ENCODE results near the gene EMILIN3. TPM values are rescaled to one million over a fixed set of nuclear protein-coding genes. Genes with fewer than 3 reads are reported as not detected.

The EMILIN3 gene
- total RNA-seq, 1 donor from 2014 or later: 2.1 TPM

DNA sequence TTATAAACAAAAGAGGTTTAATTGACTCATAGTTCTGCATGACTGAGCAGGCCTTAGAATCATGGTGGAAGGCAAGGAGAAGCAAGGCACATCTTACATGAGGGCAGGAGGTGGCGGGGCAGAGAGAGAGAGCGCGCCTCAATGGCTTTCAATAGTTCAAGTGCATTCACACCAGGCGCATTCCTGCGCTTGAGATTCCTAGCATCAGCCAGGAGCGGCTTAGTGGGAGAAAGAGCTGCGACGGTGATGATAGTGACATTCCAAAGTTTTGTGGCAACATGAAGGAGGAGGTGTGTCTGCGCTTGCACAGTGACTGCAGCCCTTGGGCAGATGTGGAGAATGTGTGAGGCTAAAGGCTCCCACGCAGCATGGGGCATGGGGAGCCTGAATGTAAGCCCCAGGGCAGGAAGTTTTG is 25.0 kb upstream of the EMILIN3 start:
- H3K4me1 Mint-ChIP-seq (ENCODE audit: unreplicated experiment): peaks cover 32% of the 10 kb centered on the region
- no peaks in the 10 kb centered on the region for H3K36me3 Mint-ChIP-seq (ENCODE audit: unreplicated experiment)
- H3K9me3 Mint-ChIP-seq (ENCODE audit: unreplicated experiment): no peaks in the 10 kb centered on the region
- H3K27ac Mint-ChIP-seq (ENCODE audit: unreplicated experiment): no peak overlapping the region
- H3K27me3 Mint-ChIP-seq (ENCODE audit: unreplicated experiment): no peaks in the 10 kb centered on the region
- H3K4me3 Mint-ChIP-seq (ENCODE audit: unreplicated experiment): no peak overlapping the region
- DNase-seq (ENCODE audit: extremely low spot score, unreplicated experiment): no peak
- TF ChIP-seq, protein P1, sequence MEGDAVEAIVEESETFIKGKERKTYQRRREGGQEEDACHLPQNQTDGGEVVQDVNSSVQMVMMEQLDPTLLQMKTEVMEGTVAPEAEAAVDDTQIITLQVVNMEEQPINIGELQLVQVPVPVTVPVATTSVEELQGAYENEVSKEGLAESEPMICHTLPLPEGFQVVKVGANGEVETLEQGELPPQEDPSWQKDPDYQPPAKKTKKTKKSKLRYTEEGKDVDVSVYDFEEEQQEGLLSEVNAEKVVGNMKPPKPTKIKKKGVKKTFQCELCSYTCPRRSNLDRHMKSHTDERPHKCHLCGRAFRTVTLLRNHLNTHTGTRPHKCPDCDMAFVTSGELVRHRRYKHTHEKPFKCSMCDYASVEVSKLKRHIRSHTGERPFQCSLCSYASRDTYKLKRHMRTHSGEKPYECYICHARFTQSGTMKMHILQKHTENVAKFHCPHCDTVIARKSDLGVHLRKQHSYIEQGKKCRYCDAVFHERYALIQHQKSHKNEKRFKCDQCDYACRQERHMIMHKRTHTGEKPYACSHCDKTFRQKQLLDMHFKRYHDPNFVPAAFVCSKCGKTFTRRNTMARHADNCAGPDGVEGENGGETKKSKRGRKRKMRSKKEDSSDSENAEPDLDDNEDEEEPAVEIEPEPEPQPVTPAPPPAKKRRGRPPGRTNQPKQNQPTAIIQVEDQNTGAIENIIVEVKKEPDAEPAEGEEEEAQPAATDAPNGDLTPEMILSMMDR (IDR thresholded peaks at IDR 0.05): no peak

DNA sequence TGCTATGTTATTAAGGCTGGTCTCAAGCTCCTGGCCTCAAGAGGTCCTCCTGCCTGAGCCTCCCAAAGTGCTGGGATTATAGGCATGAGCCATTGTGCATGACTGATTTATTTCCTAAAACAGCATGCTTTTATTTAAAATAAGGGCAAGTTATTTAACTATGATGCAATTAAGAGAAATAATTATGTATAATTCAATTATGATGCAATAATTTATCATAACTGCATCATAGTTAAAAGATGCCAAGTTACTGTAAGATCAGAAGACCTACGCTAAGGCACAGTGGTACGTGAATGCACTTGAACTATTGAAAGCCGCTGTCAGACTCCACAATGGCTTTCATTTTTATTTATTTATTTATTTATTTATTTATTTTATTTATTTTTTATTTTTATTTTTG is 24.3 kb upstream of the EMILIN3 start:
- Mint-ChIP-seq H3K27ac (ENCODE audit: unreplicated experiment) (no peak overlapping the region), H3K9me3 (ENCODE audit: unreplicated experiment) (no peaks in the 10 kb centered on the region), H3K27me3 (ENCODE audit: unreplicated experiment) (no peaks in the 10 kb centered on the region), H3K4me3 (ENCODE audit: unreplicated experiment) (no peak overlapping the region), H3K4me1 (ENCODE audit: unreplicated experiment) (peaks cover 32% of the 10 kb centered on the region), H3K36me3 (ENCODE audit: unreplicated experiment) (no peaks in the 10 kb centered on the region)
- TF ChIP-seq, protein P1 (IDR thresholded peaks at IDR 0.05): no peak
- DNase-seq (ENCODE audit: extremely low spot score, unreplicated experiment): no peak

DNA sequence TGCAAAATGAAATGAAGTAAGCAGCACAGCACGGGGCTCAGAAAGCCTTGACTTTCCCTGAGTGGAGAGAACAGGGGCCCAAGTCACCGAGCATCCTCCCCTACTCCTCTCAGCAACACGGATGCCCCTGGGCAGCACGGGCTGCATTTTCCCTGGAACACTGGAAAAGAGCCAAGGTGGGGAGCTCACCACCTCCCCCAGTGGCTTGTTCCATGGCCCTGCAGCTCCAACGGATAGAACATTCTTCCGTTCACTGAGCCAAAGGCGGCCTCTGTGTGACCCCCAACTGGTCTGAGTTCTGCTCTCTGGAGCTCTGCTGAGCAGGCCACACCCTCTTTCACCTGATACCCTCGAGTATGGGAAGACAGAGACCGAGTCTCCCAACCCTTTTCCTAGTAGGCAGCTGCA is 20.8 kb upstream of the EMILIN3 start:
- TF ChIP-seq, protein P1 (IDR thresholded peaks at IDR 0.05): peak; percentile 28
- H3K9me3 Mint-ChIP-seq (ENCODE audit: unreplicated experiment): no peaks in the 10 kb centered on the region
- H3K27ac Mint-ChIP-seq (ENCODE audit: unreplicated experiment): peak overlapping the region; percentile 63
- H3K36me3 Mint-ChIP-seq (ENCODE audit: unreplicated experiment): no peaks in the 10 kb centered on the region
- DNase-seq (ENCODE audit: extremely low spot score, unreplicated experiment): no peak
- no peak overlapping the region for H3K4me3 Mint-ChIP-seq (ENCODE audit: unreplicated experiment)
- no peaks in the 10 kb centered on the region for H3K27me3 Mint-ChIP-seq (ENCODE audit: unreplicated experiment)
- peaks cover 30% of the 10 kb centered on the region for H3K4me1 Mint-ChIP-seq (ENCODE audit: unreplicated experiment)

DNA sequence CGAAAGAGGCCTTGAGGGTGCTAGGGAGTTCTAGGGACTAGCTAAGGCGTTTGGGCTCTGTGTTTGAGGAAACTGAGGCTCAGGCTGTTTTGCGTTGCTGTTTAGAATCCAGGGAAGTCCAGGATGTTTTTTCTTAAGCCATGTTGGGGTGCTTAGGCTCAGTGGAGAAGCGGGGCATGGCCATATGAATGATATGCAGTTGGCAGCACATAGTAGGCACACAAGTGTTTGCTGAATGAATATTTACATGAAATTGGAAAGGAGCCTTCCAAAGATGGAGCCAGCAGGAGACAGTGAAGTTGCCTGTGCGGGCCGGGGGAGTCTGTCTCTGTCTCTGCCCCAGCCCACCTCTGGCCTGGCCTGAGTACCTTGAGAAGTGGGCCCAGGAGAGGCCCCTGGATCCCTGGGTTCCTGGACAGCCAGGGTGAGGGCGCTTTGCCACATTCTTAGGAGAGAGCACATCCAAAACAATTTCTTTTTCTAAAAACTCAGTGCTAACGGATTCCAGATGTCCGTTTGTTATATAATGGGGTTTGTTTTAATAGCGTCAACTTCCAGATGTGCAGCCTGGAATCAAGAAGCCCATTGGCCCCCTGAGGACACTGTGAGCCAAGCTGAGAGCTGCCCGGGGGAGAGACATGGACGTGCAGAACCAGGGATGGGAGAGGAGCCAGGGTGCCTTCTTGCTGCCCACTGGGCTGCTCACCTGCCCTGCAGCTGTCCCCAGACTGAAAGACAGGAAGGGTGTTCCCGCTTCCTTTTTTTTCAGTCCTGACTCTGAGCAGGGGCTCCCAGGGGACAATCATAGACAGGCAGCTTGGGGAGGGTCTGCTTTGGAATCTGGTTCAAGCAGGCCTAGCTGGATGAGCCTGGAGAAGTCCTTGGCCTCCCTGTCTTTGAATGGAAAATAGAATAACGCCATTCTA is 20.1 kb upstream of the EMILIN3 start:
- peaks cover 27% of the 10 kb centered on the region for H3K4me1 Mint-ChIP-seq (ENCODE audit: unreplicated experiment)
- no peaks in the 10 kb centered on the region for H3K36me3 Mint-ChIP-seq (ENCODE audit: unreplicated experiment)
- TF ChIP-seq, protein P1 (IDR thresholded peaks at IDR 0.05): no peak
- no peak for DNase-seq (ENCODE audit: extremely low spot score, unreplicated experiment)
- no peak overlapping the region for H3K27ac Mint-ChIP-seq (ENCODE audit: unreplicated experiment)
- H3K27me3 Mint-ChIP-seq (ENCODE audit: unreplicated experiment): no peaks in the 10 kb centered on the region
- H3K9me3 Mint-ChIP-seq (ENCODE audit: unreplicated experiment): no peaks in the 10 kb centered on the region
- no peak overlapping the region for H3K4me3 Mint-ChIP-seq (ENCODE audit: unreplicated experiment)

DNA sequence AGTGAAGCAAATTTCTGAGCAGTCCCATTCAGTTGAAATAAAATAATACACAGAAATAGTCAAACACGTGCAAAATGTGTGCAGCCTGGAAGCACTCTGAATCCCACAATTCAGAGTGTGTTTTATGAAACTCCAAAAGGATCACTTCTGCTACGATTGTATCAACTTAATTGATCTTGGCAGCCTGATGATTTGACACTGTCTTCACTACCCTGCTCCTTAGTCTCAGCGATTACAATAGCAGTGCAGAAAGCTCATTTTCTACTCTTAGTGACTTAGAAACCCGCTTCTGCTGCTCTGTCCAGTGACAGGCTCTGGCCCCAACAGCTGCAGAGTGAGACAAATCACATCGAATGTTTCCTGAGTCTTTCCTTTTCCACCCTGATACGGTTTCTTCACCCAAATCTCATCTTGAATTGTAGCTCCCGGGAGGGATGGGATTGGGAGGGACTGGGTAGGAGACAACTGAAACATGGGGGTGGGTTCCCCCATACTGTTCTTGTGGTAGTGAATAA is 16.2 kb upstream of the EMILIN3 start:
- TF ChIP-seq, protein P1 (IDR thresholded peaks at IDR 0.05): no peak
- Mint-ChIP-seq H3K36me3 (ENCODE audit: unreplicated experiment) (no peaks in the 10 kb centered on the region), H3K27me3 (ENCODE audit: unreplicated experiment) (peaks cover 23% of the 10 kb centered on the region), H3K27ac (ENCODE audit: unreplicated experiment) (no peak overlapping the region), H3K4me1 (ENCODE audit: unreplicated experiment) (peaks cover 20% of the 10 kb centered on the region), H3K9me3 (ENCODE audit: unreplicated experiment) (no peaks in the 10 kb centered on the region), H3K4me3 (ENCODE audit: unreplicated experiment) (no peak overlapping the region)
- no peak for DNase-seq (ENCODE audit: extremely low spot score, unreplicated experiment)

Data from osteocyte (in vitro differentiated cells).